HL-60 (cell line): Measurements from ENCODE around the gene RGS6.

Experiments used
- DNase-seq, 2 experiments: peaks; one replicate each; pipeline ENCODE4 v3.0.0-alpha.2; 2010 to 2020; ENCODE audit warnings: low read depth in 1 of 2, low spot score in 1 of 2
- H3K27ac ChIP-seq: fragments of 250-450 bp; sonication (Bioruptor Pico); replicated peaks from 2 replicates; pipeline ENCODE4 v1.5.1; 2020; ENCODE audit warnings: mild to moderate bottlenecking, moderate library complexity
- H3K27me3 ChIP-seq: fragments of 250-450 bp; sonication (Bioruptor Pico); 2 replicates; pipeline ENCODE4 v1.5.1; 2021; ENCODE audit warnings: mild to moderate bottlenecking, moderate library complexity; ENCODE audit not compliant: insufficient read depth, poor library complexity, severe bottlenecking
- H3K4me3 ChIP-seq: replicated peaks from 2 replicates; pipeline ENCODE4 v1.5.1; 2011; ENCODE audit warnings: mild to moderate bottlenecking, control low read depth, low read length; ENCODE audit not compliant: insufficient read depth
- CTCF ChIP-seq: IDR thresholded peaks from one replicate; pipeline ENCODE4 v1.5.1; 2011; ENCODE audit warnings: low read length, control low read depth, inconsistent platforms; ENCODE audit not compliant: insufficient read depth
- GABPA ChIP-seq: IDR thresholded peaks from 2 replicates; pipeline ENCODE4 v1.6.1; 2012; ENCODE audit warnings: low read depth
- POLR2AphosphoS5 ChIP-seq: IDR thresholded peaks from 2 replicates; pipeline ENCODE4 v1.6.1; 2012; ENCODE audit warnings: low read depth
- REST ChIP-seq: IDR thresholded peaks from 2 replicates; pipeline ENCODE4 v1.6.1; 2012; ENCODE audit warnings: low read depth; ENCODE audit not compliant: insufficient replicate concordance
- SPI1 ChIP-seq: IDR thresholded peaks from 2 replicates; pipeline ENCODE4 v1.6.1; 2012; ENCODE audit warnings: low read depth, mild to moderate bottlenecking, borderline replicate concordance

Gene RGS6

GRCh38 chr14:72164420-72165228, 232.4 kb downstream of the RGS6 start:
- Histone ChIP-seq H3K4me3 (no peak overlapping the region), H3K27me3 (no peaks in the 10 kb centered on the region), H3K27ac (no peak overlapping the region)
- TF ChIP-seq GABPA: no peak
- TF ChIP-seq SPI1: no peak
- no peak for TF ChIP-seq CTCF
- no peak for TF ChIP-seq REST
- TF ChIP-seq POLR2AphosphoS5: no peak
- no peak for DNase-seq

- Histone ChIP-seq H3K27ac (no peak overlapping the region), H3K27me3 (no peaks in the 10 kb centered on the region), H3K4me3 (no peak overlapping the region)
- TF ChIP-seq GABPA (no peak), CTCF (no peak), SPI1 (no peak), POLR2AphosphoS5 (no peak), REST (no peak)
- no peak for DNase-seq
Measured at GRCh38 chr14:72165229-72165698, 233.0 kb downstream of the RGS6 start.

- Histone ChIP-seq H3K4me3 (no peak overlapping the region), H3K27me3 (no peaks in the 10 kb centered on the region), H3K27ac (no peak overlapping the region)
- DNase-seq: no peak
- TF ChIP-seq REST (no peak), SPI1 (no peak), POLR2AphosphoS5 (no peak), CTCF (no peak), GABPA (no peak)
Measured at GRCh38 chr14:72169521-72169920, 237.3 kb downstream of the RGS6 start.
